Thyroid gland (tissue), 4 donors: ENCODE data around the gene RHOC. TPM values are rescaled to one million over a fixed set of nuclear protein-coding genes. Genes with fewer than 3 reads are reported as not detected.
A peak's percentile ranks its signal among the peaks of the same experiment; 100 is the strongest.

Source experiments
- DNase-seq, 2 donors: peaks; one replicate each; pipeline ENCODE4 v3.0.0-alpha.2; 2019
- H3K27ac ChIP-seq, 3 donors: fragments of 200-600 bp; sonication (generic); 1 replicate in 2 of 3; 2 replicates in 1 of 3; pipeline ENCODE4 v1.5.1; 2016 to 2019; ENCODE audit warnings: mild to moderate bottlenecking in 1 of 3, moderate library complexity in 1 of 3
- H3K27me3 ChIP-seq: fragments of 200-600 bp; sonication (generic); one replicate; pipeline ENCODE4 v1.5.1; 2019
- H3K36me3 ChIP-seq, 2 donors: fragments of 200-600 bp; sonication (generic); one replicate each; pipeline ENCODE4 v1.5.1; 2016 to 2019
- H3K4me1 ChIP-seq, 2 donors: fragments of 200-600 bp; sonication (generic); one replicate each; pipeline ENCODE4 v1.5.1; 2017 to 2019
- H3K4me3 ChIP-seq, 3 donors: fragments of 200-600 bp; sonication (generic); replicated peaks in 1 of 3; 1 replicate in 2 of 3; 2 replicates in 1 of 3; pipeline ENCODE4 v1.5.1; 2016; ENCODE audit warnings: mild to moderate bottlenecking in 1 of 3
- H3K9me3 ChIP-seq: fragments of 200-600 bp; sonication (generic); one replicate; pipeline ENCODE4 v1.5.1; 2017
- POLR2A ChIP-seq, 2 donors: fragments of 450-650 bp; IDR thresholded peaks; one replicate each; pipeline ENCODE4 v1.6.1; 2017; ENCODE audit warnings: antibody characterized with exemption in 2 of 2, mild to moderate bottlenecking in 2 of 2, moderate library complexity in 1 of 2
- WGBS, 2 donors: methylation state at CpG; one replicate each; pipeline ENCODE4 v1.1.5; 2017; 5-methylcytosine and 5-hydroxymethylcytosine counted together
- intact Hi-C: fragments of 100-400 bp; cut with DNase I; formaldehyde crosslinking; loops from one replicate; pipeline ENCODE4 v1.15.1; 2023
- total RNA-seq, 4 donors: library from RNA; depleted of rRNA; stranded (reverse); fragments of >200 nt; gene quantifications; one replicate each; pipeline ENCODE4 v1.2.3, GENCODE V29; 2016
- TF ChIP-seq, protein P1 (sequence below), 6 experiments: fragments of 200-600 bp in 3 of 6; fragments of 450-650 bp in 3 of 6; sonication (generic) in 3 of 6; IDR thresholded peaks; one replicate each; pipeline ENCODE4 v1.5.1; 2016 to 2019; ENCODE audit warnings: antibody characterized with exemption in 6 of 6, mild to moderate bottlenecking in 2 of 6, inconsistent platforms in 1 of 6, moderate library complexity in 1 of 6

Gene RHOC
- total RNA-seq, 4 donors from 2014 or later: 125 to 188 (median 175) TPM

DNA sequence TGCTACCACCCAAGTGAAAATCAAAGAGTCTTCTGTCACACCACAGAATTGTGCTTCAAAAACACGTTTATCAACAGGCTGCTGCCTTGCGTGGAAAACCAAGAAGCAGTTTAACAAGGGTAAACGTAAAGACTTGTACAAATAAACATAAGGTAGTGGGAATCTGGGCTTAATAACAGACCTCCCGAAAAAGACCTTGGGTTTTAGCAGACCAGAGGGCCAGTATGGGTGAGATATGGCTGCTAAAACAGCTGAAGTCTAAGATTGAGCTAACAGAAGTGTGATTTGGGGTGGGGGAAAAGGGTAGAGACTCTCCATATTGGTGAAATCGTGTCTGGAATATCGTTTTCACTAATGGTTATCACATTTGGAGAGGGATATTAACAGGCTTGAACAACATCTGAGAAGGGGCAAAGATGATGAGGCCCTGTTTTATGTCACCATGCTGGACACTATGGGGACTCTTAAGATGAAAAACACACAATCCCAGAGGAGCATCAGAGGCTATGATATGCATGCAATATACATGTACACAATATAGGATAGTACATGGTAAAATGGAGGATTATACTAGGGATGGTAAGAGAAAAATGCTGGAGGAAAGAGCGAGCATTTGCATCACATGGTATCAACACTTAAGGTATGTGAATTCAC is 31.1 kb downstream of the RHOC start:
- H3K9me3 ChIP-seq: no peaks in the 10 kb centered on the region
- H3K36me3 ChIP-seq: peaks cover 0 to 3% of the 10 kb centered on the region in 2 donors
- TF ChIP-seq, protein P1, sequence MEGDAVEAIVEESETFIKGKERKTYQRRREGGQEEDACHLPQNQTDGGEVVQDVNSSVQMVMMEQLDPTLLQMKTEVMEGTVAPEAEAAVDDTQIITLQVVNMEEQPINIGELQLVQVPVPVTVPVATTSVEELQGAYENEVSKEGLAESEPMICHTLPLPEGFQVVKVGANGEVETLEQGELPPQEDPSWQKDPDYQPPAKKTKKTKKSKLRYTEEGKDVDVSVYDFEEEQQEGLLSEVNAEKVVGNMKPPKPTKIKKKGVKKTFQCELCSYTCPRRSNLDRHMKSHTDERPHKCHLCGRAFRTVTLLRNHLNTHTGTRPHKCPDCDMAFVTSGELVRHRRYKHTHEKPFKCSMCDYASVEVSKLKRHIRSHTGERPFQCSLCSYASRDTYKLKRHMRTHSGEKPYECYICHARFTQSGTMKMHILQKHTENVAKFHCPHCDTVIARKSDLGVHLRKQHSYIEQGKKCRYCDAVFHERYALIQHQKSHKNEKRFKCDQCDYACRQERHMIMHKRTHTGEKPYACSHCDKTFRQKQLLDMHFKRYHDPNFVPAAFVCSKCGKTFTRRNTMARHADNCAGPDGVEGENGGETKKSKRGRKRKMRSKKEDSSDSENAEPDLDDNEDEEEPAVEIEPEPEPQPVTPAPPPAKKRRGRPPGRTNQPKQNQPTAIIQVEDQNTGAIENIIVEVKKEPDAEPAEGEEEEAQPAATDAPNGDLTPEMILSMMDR (IDR thresholded peaks at IDR 0.05): no peak
- no peak for TF ChIP-seq POLR2A (IDR thresholded peaks at IDR 0.05)
- H3K4me1 ChIP-seq: peaks cover 4 to 15% of the 10 kb centered on the region in 2 donors
- intact Hi-C loops: no loop called here
- peak overlapping the region; percentile 79 to 92 (median 89) for H3K27ac ChIP-seq
- no peak for DNase-seq
- peak overlapping the region; percentile 70 to 81 (median 80) for H3K4me3 ChIP-seq
- WGBS, 2 donors: 52 to 60% methylated on average over 7 of the region's 7 CpGs
- no peaks in the 10 kb centered on the region for H3K27me3 ChIP-seq

DNA sequence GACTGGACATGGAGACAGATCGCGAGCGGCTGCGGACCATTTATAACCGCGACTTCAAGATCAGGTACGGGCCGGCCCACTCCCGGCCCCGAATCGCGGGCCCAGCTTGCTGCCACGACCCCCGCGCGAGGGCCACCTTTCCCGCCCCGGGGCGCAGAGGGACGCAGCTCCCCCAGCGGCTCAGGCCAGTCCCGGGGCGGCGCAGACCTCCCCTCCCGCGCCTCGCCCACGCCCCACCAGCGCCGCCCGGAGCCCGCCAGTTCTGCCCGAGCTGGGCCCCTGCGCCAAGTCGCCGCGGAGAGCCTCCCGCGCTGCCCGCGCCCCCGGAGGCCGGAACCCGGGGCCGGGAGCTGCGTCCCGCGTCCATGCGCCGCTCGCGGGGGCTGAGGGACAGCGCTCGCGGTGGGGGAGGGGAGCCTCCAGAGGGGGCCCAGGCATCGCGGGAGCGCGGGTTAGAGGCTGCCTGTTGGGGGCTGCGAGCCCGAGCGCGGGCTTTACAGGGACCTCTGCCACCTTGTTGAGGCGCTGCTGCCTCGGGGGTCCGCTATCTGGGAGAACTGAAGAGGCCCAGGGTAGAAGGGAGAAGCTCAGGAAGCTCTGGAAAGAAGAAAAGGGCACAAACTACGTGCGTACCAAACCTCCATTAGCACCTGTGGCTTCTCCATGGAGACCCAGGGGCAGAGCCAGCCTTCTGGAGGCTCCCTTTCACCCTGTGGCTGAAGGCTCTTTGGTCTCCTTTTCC is 31.8 kb downstream of the RHOC start:
- WGBS, 2 donors: 0 to 13% methylated on average over 2 to 26 of the region's 68 CpGs
- H3K4me1 ChIP-seq: peaks cover 4 to 15% of the 10 kb centered on the region in 2 donors
- H3K9me3 ChIP-seq: no peaks in the 10 kb centered on the region
- peak overlapping the region; percentile 79 to 92 (median 89) for H3K27ac ChIP-seq
- H3K36me3 ChIP-seq: peaks cover 4 to 6% of the 10 kb centered on the region in 2 donors
- intact Hi-C loops: no loop called here
- no peaks in the 10 kb centered on the region for H3K27me3 ChIP-seq
- H3K4me3 ChIP-seq: peak overlapping the region; percentile 70 to 81 (median 80)
- TF ChIP-seq POLR2A (IDR thresholded peaks at IDR 0.05): peak in 1 of 2 donors; percentile 32
- TF ChIP-seq, protein P1 (IDR thresholded peaks at IDR 0.05): peak in 2 of 6 experiments; percentile 23 to 29
- peak; percentile 62 for DNase-seq

DNA sequence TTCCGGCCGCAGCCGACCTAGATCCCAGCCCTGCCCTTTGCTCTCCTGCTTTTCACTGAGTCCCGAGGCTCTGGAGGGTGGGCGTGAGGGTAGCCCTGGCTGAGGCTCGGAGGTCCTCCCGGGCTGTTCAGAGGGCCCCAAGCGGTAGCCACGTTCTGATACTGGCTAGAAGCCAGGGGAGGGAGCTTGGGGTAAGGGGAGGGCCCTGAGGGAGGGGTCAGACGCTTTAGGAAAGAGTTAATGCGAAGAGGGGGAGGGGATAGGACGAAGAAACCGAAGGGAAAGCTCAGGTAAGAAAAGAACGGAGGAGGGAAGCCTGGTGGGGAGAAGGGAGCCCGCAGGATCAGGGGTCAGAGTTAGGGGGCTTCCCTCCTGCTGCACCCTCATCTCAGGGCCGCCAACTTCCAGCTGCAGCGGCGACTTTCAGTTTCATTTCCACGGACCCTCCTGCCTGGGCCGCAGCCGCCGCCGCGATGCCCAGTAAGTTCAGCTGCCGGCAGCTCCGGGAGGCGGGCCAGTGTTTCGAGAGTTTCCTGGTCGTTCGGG is 32.4 kb downstream of the RHOC start, which contains the start of gene MOV10:
TSS of gene MOV10 (plus strand) at position 220 of the 546 bp plus-strand sequence. CDS start at position 474, 254 bp downstream.
- no peaks in the 10 kb centered on the region for H3K27me3 ChIP-seq
- DNase-seq: peak; percentile 76 to 79
- H3K4me1 ChIP-seq: peaks cover 4 to 15% of the 10 kb centered on the region in 2 donors
- H3K4me3 ChIP-seq: peak within 1 kb of the TSS; percentile 70 to 81 (median 80)
- H3K27ac ChIP-seq: peak within 1 kb of the TSS; percentile 79 to 92 (median 89)
- H3K36me3 ChIP-seq: peaks cover 11 to 12% of the 10 kb centered on the region in 2 donors
- 0% methylated on average over 20 to 24 of the region's 30 CpGs for WGBS, 2 donors
- intact Hi-C loops: no loop called here
- TF ChIP-seq POLR2A (IDR thresholded peaks at IDR 0.05): no peak
- TF ChIP-seq, protein P1 (IDR thresholded peaks at IDR 0.05): peak in 1 of 6 experiments; percentile 10
- H3K9me3 ChIP-seq: no peaks in the 10 kb centered on the region

DNA sequence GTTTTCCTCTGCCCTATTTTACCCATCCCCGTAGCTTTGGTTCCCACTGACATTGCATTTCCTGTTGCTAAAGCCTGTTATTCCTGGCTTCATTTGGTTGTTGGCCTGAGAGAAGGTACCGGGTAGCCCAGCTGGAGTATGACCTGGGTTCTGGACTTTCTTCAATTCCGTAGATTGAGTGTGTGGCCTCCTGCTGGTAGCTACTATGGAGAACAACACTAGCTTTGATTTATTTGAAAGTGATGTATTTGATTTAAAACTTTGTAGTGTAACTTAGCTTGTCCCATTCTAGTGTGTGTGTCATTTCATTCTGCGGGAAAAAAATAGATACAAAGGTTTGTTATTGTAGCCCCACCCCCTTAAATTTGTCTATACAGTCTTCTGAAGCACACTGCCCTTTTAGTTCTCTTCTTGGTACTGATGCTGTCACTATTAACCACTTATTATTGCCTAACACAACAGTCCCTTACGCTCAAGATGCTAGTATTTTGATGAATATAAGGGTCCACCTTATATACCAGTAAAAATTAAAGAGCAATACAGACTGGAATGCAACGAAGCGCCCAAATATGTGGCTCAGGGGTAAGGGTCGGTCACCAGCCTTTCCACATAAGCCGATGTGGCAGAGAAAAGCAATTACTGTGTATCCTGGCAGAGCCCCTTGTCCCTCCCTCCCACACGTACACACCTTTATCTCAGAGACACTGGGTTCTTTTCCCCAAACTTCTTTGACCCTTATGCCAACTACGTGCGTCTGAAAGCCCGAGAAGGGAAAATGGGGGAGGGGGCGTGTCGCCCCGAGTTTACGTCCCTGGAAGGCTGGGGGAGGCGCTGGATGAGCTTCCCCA is 33.1 kb downstream of the RHOC start:
- H3K9me3 ChIP-seq: no peaks in the 10 kb centered on the region
- WGBS, 2 donors: 6 to 7% methylated on average over 18 of the region's 18 CpGs
- intact Hi-C loops: no loop called here
- peak; percentile 26 to 29 for DNase-seq
- H3K36me3 ChIP-seq: peaks cover 13 to 17% of the 10 kb centered on the region in 2 donors
- H3K4me3 ChIP-seq: peak overlapping the region; percentile 70 to 81 (median 80)
- peak overlapping the region; percentile 79 to 92 (median 89) for H3K27ac ChIP-seq
- no peak for TF ChIP-seq POLR2A (IDR thresholded peaks at IDR 0.05)
- TF ChIP-seq, protein P1 (IDR thresholded peaks at IDR 0.05): peak in 4 of 6 experiments; percentile 28 to 48 (median 43)
- H3K4me1 ChIP-seq: peaks cover 4 to 15% of the 10 kb centered on the region in 2 donors
- H3K27me3 ChIP-seq: no peaks in the 10 kb centered on the region
